GM23248 (cell line): ENCODE measurements around the gene FGFR4. TPM values are rescaled to one million over a fixed set of nuclear protein-coding genes. Genes with fewer than 3 reads are reported as not detected.

ENCODE experiments used
- DNase-seq: peaks from one replicate; pipeline ENCODE4 v3.0.0-alpha.2; 2015
- H2AFZ ChIP-seq: fragments of 200-600 bp; sonication (generic); 2 replicates; pipeline ENCODE4 v1.6.1; 2016; ENCODE audit warnings: antibody characterized with exemption
- H3F3A ChIP-seq: fragments of 200-600 bp; sonication (generic); 2 replicates; pipeline ENCODE4 v1.6.1; 2016; ENCODE audit warnings: mild to moderate bottlenecking, antibody characterized with exemption, mixed run types; ENCODE audit not compliant: insufficient read depth
- H3K27ac ChIP-seq: fragments of 200-600 bp; sonication (generic); 2 replicates; pipeline ENCODE4 v1.5.1; 2016; ENCODE audit warnings: mild to moderate bottlenecking
- H3K27me3 ChIP-seq: fragments of 200-600 bp; sonication (generic); replicated peaks from 2 replicates; pipeline ENCODE4 v1.6.1; 2016; ENCODE audit warnings: mild to moderate bottlenecking; ENCODE audit not compliant: insufficient read depth
- H3K36me3 ChIP-seq: fragments of 200-600 bp; sonication (generic); 2 replicates; pipeline ENCODE4 v1.6.1; 2016; ENCODE audit warnings: low read depth, mild to moderate bottlenecking
- H3K4me1 ChIP-seq: fragments of 200-600 bp; sonication (generic); 2 replicates; pipeline ENCODE4 v1.6.1; 2016; ENCODE audit warnings: mild to moderate bottlenecking; ENCODE audit not compliant: insufficient read depth
- H3K4me2 ChIP-seq: fragments of 200-600 bp; sonication (generic); one replicate; pipeline ENCODE4 v1.6.1; 2016; ENCODE audit warnings: mild to moderate bottlenecking; ENCODE audit not compliant: unreplicated experiment
- H3K4me3 ChIP-seq: fragments of 200-600 bp; sonication (generic); 2 replicates; pipeline ENCODE4 v1.5.1; 2016; ENCODE audit warnings: mild to moderate bottlenecking
- H3K79me2 ChIP-seq: fragments of 200-600 bp; sonication (generic); 2 replicates; pipeline ENCODE4 v1.6.1; 2016; ENCODE audit warnings: mild to moderate bottlenecking; ENCODE audit not compliant: insufficient read depth
- H3K9ac ChIP-seq: fragments of 200-600 bp; sonication (generic); 2 replicates; pipeline ENCODE4 v1.6.1; 2016; ENCODE audit warnings: mild to moderate bottlenecking
- H3K9me2 ChIP-seq: fragments of 200-600 bp; sonication (generic); 2 replicates; pipeline ENCODE4 v1.6.1; 2016; ENCODE audit warnings: mixed run types, mild to moderate bottlenecking, moderate library complexity; ENCODE audit not compliant: insufficient read depth
- H3K9me3 ChIP-seq: fragments of 200-600 bp; sonication (generic); one replicate; pipeline ENCODE4 v1.6.1; 2017; ENCODE audit warnings: low read depth
- H4K20me1 ChIP-seq: fragments of 200-600 bp; sonication (generic); 2 replicates; pipeline ENCODE4 v1.6.0; 2016; ENCODE audit not compliant: insufficient read depth
- EZH2 ChIP-seq: fragments of 200-600 bp; sonication (generic); IDR thresholded peaks from 2 replicates; pipeline ENCODE4 v1.6.1; 2018; ENCODE audit warnings: antibody characterized with exemption, mild to moderate bottlenecking; ENCODE audit not compliant: insufficient read depth, poor library complexity, severe bottlenecking
- EZH2phosphoT487 ChIP-seq: fragments of 200-600 bp; sonication (generic); IDR thresholded peaks from 2 replicates; pipeline ENCODE4 v1.6.1; 2018; ENCODE audit warnings: antibody characterized with exemption, moderate library complexity, mild to moderate bottlenecking, low read depth; ENCODE audit not compliant: insufficient read depth
- WGBS, 2 experiments: methylation state at CpG; one replicate each; pipeline ENCODE4 v1.1.6; 2015 to 2017; ENCODE audit warnings: low lambda C conversion rate in 2 of 2, low coverage in 1 of 2; ENCODE audit errors: missing lambda C conversion rate in 2 of 2; 5-methylcytosine and 5-hydroxymethylcytosine counted together
- in situ Hi-C: fragments of 300-500 bp; cut with MboI; formaldehyde crosslinking; loops from 2 replicates; pipeline ENCODE4 v1.15.0; 2020
- polyA plus RNA-seq: library from polyadenylated mRNA; unstranded; fragments of >200 nt; fragmentation: Nextera tagmentation; extraction: Ambion mirVana; gene quantifications from 2 replicates; pipeline ENCODE4 v1.2.1, GENCODE V29; 2016
- total RNA-seq: library from RNA; depleted of rRNA; stranded (reverse); fragments of >200 nt; shearing (Covaris generic); gene quantifications from 2 replicates; pipeline ENCODE4 v1.2.3, GENCODE V29; 2014

Gene FGFR4
- total and polyA plus RNA-seq, 2 experiments from 2014 or later, result 0.10 TPM; not detected in 1

DNA sequence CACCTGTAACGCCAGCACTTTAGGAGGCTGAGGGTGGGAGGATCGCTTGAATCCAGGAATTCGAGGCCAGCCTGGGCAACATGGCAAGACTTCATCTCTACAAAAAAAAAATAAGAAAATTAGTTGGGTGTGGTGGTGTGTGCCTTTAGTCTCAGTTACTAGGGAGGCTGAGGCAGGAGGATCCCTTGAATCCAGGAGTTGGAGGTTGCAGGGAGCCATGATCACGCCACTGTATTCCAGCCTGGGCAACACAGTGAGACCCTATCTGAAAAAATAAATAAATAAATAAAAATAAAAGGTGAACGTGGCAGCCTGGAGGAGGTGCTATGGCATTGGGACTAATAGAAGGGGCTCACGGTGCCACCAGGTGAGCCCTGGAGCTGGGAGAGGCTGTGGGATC lies 7.1 kb downstream of the FGFR4 start:
- no peak overlapping the region for H3K9ac ChIP-seq
- no peaks in the 10 kb centered on the region for H3K36me3 ChIP-seq
- DNase-seq, result no peak
- no peak overlapping the region for H2AFZ ChIP-seq
- H3K4me1 ChIP-seq, result no peaks in the 10 kb centered on the region
- H3K4me3 ChIP-seq, result no peak overlapping the region
- no peaks in the 10 kb centered on the region for H4K20me1 ChIP-seq
- no peaks in the 10 kb centered on the region for H3K9me2 ChIP-seq
- no peak overlapping the region for H3K4me2 ChIP-seq
- H3K27me3 ChIP-seq, result no peaks in the 10 kb centered on the region; the same call in 1 of the 2 replicates
- no peak overlapping the region for H3K27ac ChIP-seq
- no peaks in the 10 kb centered on the region for H3F3A ChIP-seq
- TF ChIP-seq EZH2 (no peak), EZH2phosphoT487 (no peak)
- no peaks in the 10 kb centered on the region for H3K79me2 ChIP-seq
- no peaks in the 10 kb centered on the region for H3K9me3 ChIP-seq
- WGBS, 2 experiments, result 88 to 90% methylated on average over 6 of the region's 6 CpGs
- in situ Hi-C loops, result no loop called here

- Histone ChIP-seq H3K27me3 (no peaks in the 10 kb centered on the region; the same call in 1 of the 2 replicates), H3K4me1 (no peaks in the 10 kb centered on the region), H2AFZ (no peak overlapping the region), H3K79me2 (no peaks in the 10 kb centered on the region), H4K20me1 (no peaks in the 10 kb centered on the region), H3K9ac (no peak overlapping the region), H3K4me2 (no peak overlapping the region), H3K36me3 (no peaks in the 10 kb centered on the region), H3F3A (no peaks in the 10 kb centered on the region), H3K9me3 (no peaks in the 10 kb centered on the region), H3K27ac (no peak overlapping the region), H3K9me2 (no peaks in the 10 kb centered on the region), H3K4me3 (no peak overlapping the region)
- 73 to 77% methylated on average over 11 to 12 of the region's 12 CpGs for WGBS, 2 experiments
- TF ChIP-seq EZH2, result no peak
- TF ChIP-seq EZH2phosphoT487, result no peak
- no peak for DNase-seq
- in situ Hi-C loops, result no loop called here
Measured at GRCh38 chr5:177094224-177095087, 7.7 kb downstream of the FGFR4 start.

DNA sequence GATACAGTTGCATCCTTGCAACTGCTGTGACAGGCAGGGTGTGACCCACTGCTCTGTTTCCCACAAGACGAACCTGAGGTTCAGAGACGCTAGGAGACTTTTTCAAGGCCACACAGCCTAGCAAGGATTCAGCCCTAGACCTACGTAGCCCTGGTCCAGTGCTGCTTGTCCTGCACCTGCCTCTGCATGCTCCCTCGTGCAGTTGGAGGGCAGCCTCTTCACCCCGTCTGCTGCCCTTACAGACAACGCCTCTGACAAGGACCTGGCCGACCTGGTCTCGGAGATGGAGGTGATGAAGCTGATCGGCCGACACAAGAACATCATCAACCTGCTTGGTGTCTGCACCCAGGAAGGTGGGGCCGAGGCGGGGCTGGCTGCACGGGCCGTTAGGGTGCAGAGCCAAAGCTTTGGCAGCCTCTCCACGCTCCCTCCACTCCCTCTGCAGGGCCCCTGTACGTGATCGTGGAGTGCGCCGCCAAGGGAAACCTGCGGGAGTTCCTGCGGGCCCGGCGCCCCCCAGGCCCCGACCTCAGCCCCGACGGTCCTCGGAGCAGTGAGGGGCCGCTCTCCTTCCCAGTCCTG lies 8.5 kb downstream of the FGFR4 start:
- Histone ChIP-seq H3K79me2 (no peaks in the 10 kb centered on the region), H3K27ac (no peak overlapping the region), H3K27me3 (no peaks in the 10 kb centered on the region; the same call in 1 of the 2 replicates), H3K4me2 (no peak overlapping the region), H3K36me3 (no peaks in the 10 kb centered on the region), H4K20me1 (no peaks in the 10 kb centered on the region), H3K9ac (no peak overlapping the region), H2AFZ (no peak overlapping the region), H3K9me2 (no peaks in the 10 kb centered on the region), H3K9me3 (no peaks in the 10 kb centered on the region), H3K4me3 (no peak overlapping the region), H3F3A (no peaks in the 10 kb centered on the region), H3K4me1 (no peaks in the 10 kb centered on the region)
- DNase-seq, result no peak
- 85 to 88% methylated on average over 27 to 28 of the region's 28 CpGs for WGBS, 2 experiments
- TF ChIP-seq EZH2phosphoT487, result no peak
- no peak for TF ChIP-seq EZH2
- in situ Hi-C loops, result no loop called here

- Histone ChIP-seq H3K9ac (no peak overlapping the region), H3K36me3 (no peaks in the 10 kb centered on the region), H2AFZ (no peak overlapping the region), H3K9me2 (no peaks in the 10 kb centered on the region), H3K4me2 (no peak overlapping the region), H3K9me3 (no peaks in the 10 kb centered on the region), H3K27me3 (no peaks in the 10 kb centered on the region; the same call in 1 of the 2 replicates), H3K4me1 (no peaks in the 10 kb centered on the region), H3K79me2 (no peaks in the 10 kb centered on the region), H4K20me1 (no peaks in the 10 kb centered on the region), H3K4me3 (no peak overlapping the region), H3F3A (no peaks in the 10 kb centered on the region), H3K27ac (no peak overlapping the region)
- in situ Hi-C loops, result no loop called here
- 85% methylated on average over 19 to 29 of the region's 29 CpGs for WGBS, 2 experiments
- TF ChIP-seq EZH2phosphoT487, result no peak
- no peak for TF ChIP-seq EZH2
- no peak for DNase-seq
Measured at GRCh38 chr5:177096162-177097015, 9.7 kb downstream of the FGFR4 start.
